HG03196 (cell line): ENCODE data around the gene GPX3.

ENCODE experiments used
- ATAC-seq: cut with Tn5 transposase; IDR thresholded peaks from one replicate; pipeline ENCODE4 v1.9.1; 2021; ENCODE audit not compliant: unreplicated experiment

The GPX3 gene

GRCh38 chr5:151075698-151076331, 55.4 kb downstream of the GPX3 start:
- ATAC-seq = no peak

GRCh38 chr5:151076616-151077015, 56.2 kb downstream of the GPX3 start:
- ATAC-seq = no peak

- ATAC-seq = no peak
These were observed 57.0 kb downstream of the GPX3 start for GRCh38 chr5:151077419-151077818.

GRCh38 chr5:151077967-151078366, 57.6 kb downstream of the GPX3 start:
- no peak for ATAC-seq
